Heart left ventricle (tissue), 16 donors: ENCODE results near the gene FILIP1. TPM values are rescaled to one million over a fixed set of nuclear protein-coding genes. Genes with fewer than 3 reads are reported as not detected.

ENCODE experiments used
- ATAC-seq, 4 donors: fragments of 200-7000 bp; cut with Tn5 transposase; one replicate each; pipeline ENCODE4 v1.9.1; 2020 to 2022; ENCODE audit warnings: moderate library complexity in 4 of 4, mild to moderate bottlenecking in 3 of 4, moderate number of reproducible peaks in 1 of 4
- DNase-seq, 5 donors: peaks; one replicate each; pipeline ENCODE4 v3.0.0-alpha.2; 2020
- H3K27ac ChIP-seq, 12 donors: fragments of 200-600 bp; sonication (generic) in 4 of 12; one replicate each; pipeline versions ENCODE4 v1.5.0 to v1.8.0; 2016 to 2022; ENCODE audit warnings: mild to moderate bottlenecking in 2 of 12
- H3K27me3 ChIP-seq, 9 donors: fragments of 200-600 bp; sonication (generic) in 2 of 9; one replicate each; pipeline versions ENCODE4 v1.5.1 to v1.8.0; 2016 to 2022; ENCODE audit warnings: mild to moderate bottlenecking in 3 of 9
- H3K36me3 ChIP-seq, 9 donors: fragments of 200-600 bp; sonication (generic) in 2 of 9; one replicate each; pipeline versions ENCODE4 v1.5.0 to v1.8.0; 2018 to 2022; ENCODE audit warnings: mild to moderate bottlenecking in 2 of 9
- H3K4me1 ChIP-seq, 12 donors: fragments of 200-600 bp; sonication (generic) in 4 of 12; one replicate each; pipeline versions ENCODE4 v1.5.0 to v1.8.0; 2016 to 2022; ENCODE audit warnings: mild to moderate bottlenecking in 3 of 12
- H3K4me3 ChIP-seq, 12 donors: fragments of 200-600 bp; sonication (generic) in 4 of 12; one replicate each; pipeline versions ENCODE4 v1.5.0 to v1.8.0; 2017 to 2022; ENCODE audit warnings: mild to moderate bottlenecking in 9 of 12, moderate library complexity in 4 of 12
- H3K9me3 ChIP-seq, 12 donors: fragments of 200-600 bp; sonication (generic) in 4 of 12; one replicate each; pipeline versions ENCODE4 v1.5.0 to v1.8.0; 2016 to 2022; ENCODE audit warnings: mild to moderate bottlenecking in 1 of 12
- POLR2A ChIP-seq, 2 donors: fragments of 450-650 bp; IDR thresholded peaks; one replicate each; pipeline ENCODE4 v1.6.1; 2017; ENCODE audit warnings: antibody characterized with exemption in 2 of 2, mild to moderate bottlenecking in 2 of 2, moderate library complexity in 2 of 2
- WGBS, 4 donors: extraction: QIAGEN DNeasy Blood & Tissue Kit in 2 of 4; methylation state at CpG; one replicate each; pipeline versions ENCODE4 v1.1.5 to v1.1.7; 2013 to 2018; 5-methylcytosine and 5-hydroxymethylcytosine counted together
- intact Hi-C, 10 donors: fragments of 100-400 bp; cut with DNase I; formaldehyde crosslinking; loops; one replicate each; pipeline versions ENCODE4 v1.11.1 to v1.14.2; 2022
- polyA plus RNA-seq, 2 donors: library from polyadenylated mRNA; stranded (reverse); fragments of 200-250 nt; gene quantifications; one replicate each; pipeline ENCODE4 v1.2.3, GENCODE V29; 2013
- total RNA-seq, 9 donors: library from RNA; depleted of rRNA in 2 of 9; stranded (reverse); fragments of >200 nt in 2 of 9; fragmentation: NEBNext Ultra II Directional in 3 of 9; extraction: Animal tissue kit (Norgen Biotek cat#: 25700) in 3 of 9; gene quantifications; one replicate each; pipeline versions ENCODE4 v1.1.0 to v1.2.4, GENCODE V29; 2016 to 2023
- TF ChIP-seq, protein P1 (sequence below), 12 donors: fragments of 200-600 bp; sonication (generic) in 4 of 12; IDR thresholded peaks; one replicate each; pipeline versions ENCODE4 v1.5.0 to v1.8.0; 2018 to 2022; ENCODE audit warnings: antibody characterized with exemption in 12 of 12, mild to moderate bottlenecking in 5 of 12
- donor health status: ischemic (EF 13 %, LVEDD 7.1; RV severe dilation, severe dysfunction).
- donor health status: healthy with polysubstance abuse.
- donor health status: DM: no; HTN: yes; CAD: no.
- donor health status: DM: no; HTN: no; CAD: no.
- donor health status: ischemic (EF 25% LVEDD 6.9; RV normal size, moderate dysfunction).
- donor health status: ischemic (EF 25% LVEDD 5.7; RV mildly dilated, moderate dysfunction).
- donor health status: healthy.
- donor health status: DM: yes; HTN: yes; CAD: no.
- donor health status: ischemic (EF 35%, LVEDD 5.7; RV mildly dilated, moderate dysfunction).
- donor health status: nonischemic (EF 11% LVEDD 7.7; RV severe dilation, severe dysfunction).
- donor health status: DM: yes; HTN: yes; CAD: no.
- donor health status: PGD.
- donor health status: ischemic (EF 29% LVEDD 5.4; RV normal size, mild dysfunction).
- donor health status: nonischemic (EF 23%, LVEDD 6.1; RV moderate dilation, normal function).

The FILIP1 gene
- total and polyA plus RNA-seq, 11 donors, result 49.2 to 230 (median 158) TPM

DNA sequence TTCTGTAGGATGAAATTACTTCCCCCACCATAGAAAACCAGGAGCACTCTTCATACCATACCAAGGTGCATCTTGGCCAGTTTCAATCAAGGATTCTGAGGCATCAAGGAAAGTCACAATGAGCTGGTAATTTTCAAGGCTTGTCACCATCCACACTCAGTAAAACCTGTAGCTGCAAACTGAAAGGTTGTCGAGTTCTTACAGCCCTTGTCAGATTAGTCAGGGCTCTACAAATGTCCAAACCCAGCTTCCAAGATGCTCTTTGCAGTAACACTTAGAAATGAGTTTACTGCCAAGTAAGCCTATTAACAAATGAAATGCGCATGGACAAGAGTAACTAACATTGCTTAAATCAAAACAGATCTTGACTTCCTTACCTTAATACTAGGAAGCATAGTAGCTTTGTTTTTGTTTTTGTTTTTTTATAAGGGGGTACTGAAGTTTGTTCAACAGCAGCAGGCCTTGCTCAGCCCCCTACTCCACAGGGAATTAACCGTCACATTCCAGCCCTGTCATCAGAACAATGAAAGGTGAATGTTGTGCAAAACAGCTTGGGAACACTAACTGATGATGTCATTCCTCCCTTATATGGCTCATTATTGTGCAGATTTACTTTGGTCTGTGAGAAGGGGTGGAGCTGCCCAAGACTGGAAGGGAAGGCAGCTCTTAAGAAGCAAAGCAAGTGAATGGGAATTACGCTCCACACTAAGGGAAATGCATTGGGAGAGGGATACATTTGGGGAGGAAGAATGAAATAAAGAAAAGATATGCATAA lies 159.1 kb downstream of the FILIP1 start:
- no peak for TF ChIP-seq POLR2A (IDR thresholded peaks at IDR 0.05)
- TF ChIP-seq, protein P1, sequence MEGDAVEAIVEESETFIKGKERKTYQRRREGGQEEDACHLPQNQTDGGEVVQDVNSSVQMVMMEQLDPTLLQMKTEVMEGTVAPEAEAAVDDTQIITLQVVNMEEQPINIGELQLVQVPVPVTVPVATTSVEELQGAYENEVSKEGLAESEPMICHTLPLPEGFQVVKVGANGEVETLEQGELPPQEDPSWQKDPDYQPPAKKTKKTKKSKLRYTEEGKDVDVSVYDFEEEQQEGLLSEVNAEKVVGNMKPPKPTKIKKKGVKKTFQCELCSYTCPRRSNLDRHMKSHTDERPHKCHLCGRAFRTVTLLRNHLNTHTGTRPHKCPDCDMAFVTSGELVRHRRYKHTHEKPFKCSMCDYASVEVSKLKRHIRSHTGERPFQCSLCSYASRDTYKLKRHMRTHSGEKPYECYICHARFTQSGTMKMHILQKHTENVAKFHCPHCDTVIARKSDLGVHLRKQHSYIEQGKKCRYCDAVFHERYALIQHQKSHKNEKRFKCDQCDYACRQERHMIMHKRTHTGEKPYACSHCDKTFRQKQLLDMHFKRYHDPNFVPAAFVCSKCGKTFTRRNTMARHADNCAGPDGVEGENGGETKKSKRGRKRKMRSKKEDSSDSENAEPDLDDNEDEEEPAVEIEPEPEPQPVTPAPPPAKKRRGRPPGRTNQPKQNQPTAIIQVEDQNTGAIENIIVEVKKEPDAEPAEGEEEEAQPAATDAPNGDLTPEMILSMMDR (IDR thresholded peaks at IDR 0.05), result no peak
- Histone ChIP-seq H3K4me1 (peaks cover 11 to 46% (median 23%) of the 10 kb centered on the region in 12 donors), H3K36me3 (peaks cover 0 to 28% (median 6%) of the 10 kb centered on the region in 9 donors), H3K27ac (peak overlapping the region in 10 of 12 donors; percentile 10 to 64 (median 35)), H3K4me3 (no peak overlapping the region), H3K9me3 (no peaks in the 10 kb centered on the region), H3K27me3 (no peaks in the 10 kb centered on the region)
- intact Hi-C loops, result no loop called here
- WGBS, 4 donors, result 25 to 37% (median 26%) methylated on average over 4 of the region's 4 CpGs
- DNase-seq (peak in 1 of 5 donors; percentile 15), ATAC-seq (peak; percentile 65 to 87 (median 83))

GRCh38 chr6:75333676-75334200 lies 159.9 kb downstream of the FILIP1 start:
- no peak for TF ChIP-seq POLR2A (IDR thresholded peaks at IDR 0.05)
- TF ChIP-seq, protein P1 (IDR thresholded peaks at IDR 0.05), result no peak
- H3K4me1 ChIP-seq, result peaks cover 11 to 46% (median 23%) of the 10 kb centered on the region in 12 donors
- H3K27me3 ChIP-seq, result no peaks in the 10 kb centered on the region
- no peak for DNase-seq
- H3K4me3 ChIP-seq, result no peak overlapping the region
- WGBS, 4 donors, result 36 to 55% (median 50%) methylated on average over 2 of the region's 2 CpGs
- no peak for ATAC-seq
- H3K9me3 ChIP-seq, result no peaks in the 10 kb centered on the region
- peak overlapping the region in 8 of 12 donors; percentile 2 to 64 (median 28) for H3K27ac ChIP-seq
- intact Hi-C loops, result no loop called here
- H3K36me3 ChIP-seq, result peaks cover 0 to 21% (median 6%) of the 10 kb centered on the region in 9 donors

DNA sequence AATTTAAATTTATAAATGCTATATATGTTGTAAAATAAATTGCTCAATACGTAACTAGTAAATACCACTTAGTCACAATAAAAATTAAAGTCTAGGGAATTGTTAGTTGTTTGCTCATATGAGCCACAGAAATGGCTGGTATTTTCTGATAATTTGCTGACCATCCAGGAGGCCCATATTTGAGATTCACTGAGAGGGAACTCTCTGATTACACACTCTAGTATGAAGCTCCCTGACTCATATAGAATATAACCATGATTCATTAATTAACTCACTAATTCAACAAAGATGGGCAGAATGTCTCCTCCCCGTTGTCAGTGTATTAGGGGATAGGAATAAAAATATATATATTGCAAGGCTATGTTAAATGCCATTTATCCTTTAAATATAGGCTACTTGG lies 162.4 kb downstream of the FILIP1 start:
- TF ChIP-seq, protein P1 (IDR thresholded peaks at IDR 0.05), result no peak
- no peak for TF ChIP-seq POLR2A (IDR thresholded peaks at IDR 0.05)
- no peak overlapping the region for H3K27ac ChIP-seq
- intact Hi-C loops, result no loop called here
- H3K27me3 ChIP-seq, result no peaks in the 10 kb centered on the region
- no peak for DNase-seq
- peaks cover 0 to 3% (median 0%) of the 10 kb centered on the region in 9 donors for H3K36me3 ChIP-seq
- no peaks in the 10 kb centered on the region for H3K9me3 ChIP-seq
- WGBS, 4 donors, result 94 to 98% (median 96%) methylated on average over 2 of the region's 2 CpGs
- ATAC-seq, result no peak
- H3K4me3 ChIP-seq, result no peak overlapping the region
- peaks cover 11 to 33% (median 22%) of the 10 kb centered on the region in 12 donors for H3K4me1 ChIP-seq

GRCh38 chr6:75329703-75330102 lies 163.9 kb downstream of the FILIP1 start:
- no peak overlapping the region for H3K27ac ChIP-seq
- 93 to 100% (median 97%) methylated on average over 1 of the region's 1 CpG for WGBS, 4 donors
- peaks cover 3 to 20% (median 10%) of the 10 kb centered on the region in 12 donors for H3K4me1 ChIP-seq
- no peaks in the 10 kb centered on the region for H3K9me3 ChIP-seq
- H3K36me3 ChIP-seq, result peaks cover 0 to 3% (median 0%) of the 10 kb centered on the region in 9 donors
- H3K4me3 ChIP-seq, result no peak overlapping the region
- ATAC-seq (peak in 1 of 4 donors; percentile 20), DNase-seq (no peak)
- TF ChIP-seq, protein P1 (IDR thresholded peaks at IDR 0.05), result no peak
- TF ChIP-seq POLR2A (IDR thresholded peaks at IDR 0.05), result no peak
- H3K27me3 ChIP-seq, result no peaks in the 10 kb centered on the region
- intact Hi-C loops, result no loop called here
